Measurements from ENCODE around the gene ACLY. TPM values are rescaled to one million over a fixed set of nuclear protein-coding genes. Genes with fewer than 3 reads are reported as not detected.

ACLY gene
- total and polyA plus RNA-seq, 2 of the 13 experiments (the other 11 are each of a cell fraction or from before 2014, with no cell fraction given) = 111 to 218 TPM

GRCh38 chr17:41919165-41919817, 540 bp upstream of the ACLY start (continued):
- peak; percentile 58; the same call in 1 of the 2 replicates for TF ChIP-seq ZNF232 (CRISPR knock-in tag; IDR thresholded peaks at IDR 0.05; ENCODE audit: borderline replicate concordance)
- TF ChIP-seq PRDM15 (CRISPR knock-in tag; IDR thresholded peaks at IDR 0.05) = no peak
- no peak; the same call in 1 of the 2 replicates for TF ChIP-seq ZNF362 (CRISPR knock-in tag; IDR thresholded peaks at IDR 0.05; ENCODE audit: borderline replicate concordance)
- TF ChIP-seq, protein P1, sequence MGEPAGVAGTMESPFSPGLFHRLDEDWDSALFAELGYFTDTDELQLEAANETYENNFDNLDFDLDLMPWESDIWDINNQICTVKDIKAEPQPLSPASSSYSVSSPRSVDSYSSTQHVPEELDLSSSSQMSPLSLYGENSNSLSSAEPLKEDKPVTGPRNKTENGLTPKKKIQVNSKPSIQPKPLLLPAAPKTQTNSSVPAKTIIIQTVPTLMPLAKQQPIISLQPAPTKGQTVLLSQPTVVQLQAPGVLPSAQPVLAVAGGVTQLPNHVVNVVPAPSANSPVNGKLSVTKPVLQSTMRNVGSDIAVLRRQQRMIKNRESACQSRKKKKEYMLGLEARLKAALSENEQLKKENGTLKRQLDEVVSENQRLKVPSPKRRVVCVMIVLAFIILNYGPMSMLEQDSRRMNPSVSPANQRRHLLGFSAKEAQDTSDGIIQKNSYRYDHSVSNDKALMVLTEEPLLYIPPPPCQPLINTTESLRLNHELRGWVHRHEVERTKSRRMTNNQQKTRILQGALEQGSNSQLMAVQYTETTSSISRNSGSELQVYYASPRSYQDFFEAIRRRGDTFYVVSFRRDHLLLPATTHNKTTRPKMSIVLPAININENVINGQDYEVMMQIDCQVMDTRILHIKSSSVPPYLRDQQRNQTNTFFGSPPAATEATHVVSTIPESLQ (CRISPR knock-in tag; conservative IDR thresholded peaks at IDR 0.05) = no peak; the same call in 1 of the 2 replicates
- no peak for TF ChIP-seq TP53 (CRISPR knock-in tag; conservative IDR thresholded peaks at IDR 0.05)
- no peak for TF ChIP-seq ZFAT (CRISPR knock-in tag; conservative IDR thresholded peaks at IDR 0.05)
- TF ChIP-seq ZNF577 (CRISPR knock-in tag; IDR thresholded peaks at IDR 0.05; ENCODE audit: borderline replicate concordance, low read depth) = no peak
- peak; percentile 61; the same call in 1 of the 2 replicates for TF ChIP-seq ZNF253 (CRISPR knock-in tag; IDR thresholded peaks at IDR 0.05; ENCODE audit: borderline replicate concordance)
- TF ChIP-seq CSRNP2 (CRISPR knock-in tag; conservative IDR thresholded peaks at IDR 0.05; ENCODE audit: low read depth) = no peak
- TF ChIP-seq ARHGAP35 (CRISPR knock-in tag; IDR thresholded peaks at IDR 0.05; ENCODE audit: borderline replicate concordance) = peak; percentile 90; the same call in 1 of the 2 replicates
- peak; percentile 90 for TF ChIP-seq DMAP1 (CRISPR knock-in tag; IDR thresholded peaks at IDR 0.05)
- no peak for TF ChIP-seq TBL1XR1 (IDR thresholded peaks at IDR 0.05; ENCODE audit: borderline replicate concordance, low read length, partially characterized antibody)
- TF ChIP-seq CERS6 (CRISPR knock-in tag; IDR thresholded peaks at IDR 0.05) = no peak
- peak; percentile 87 for TF ChIP-seq SSRP1 (CRISPR knock-in tag; IDR thresholded peaks at IDR 0.05)
- no peak for TF ChIP-seq CCDC6 (CRISPR knock-in tag; IDR thresholded peaks at IDR 0.05)
- TF ChIP-seq SP1 (IDR thresholded peaks at IDR 0.05) = no peak
- TF ChIP-seq SP1 (CRISPR knock-in tag; IDR thresholded peaks at IDR 0.05) = no peak
- 0 out of 2 replicates have a peak, but pooled peaks have one; percentile 80 for TF ChIP-seq ZNF160 (CRISPR knock-in tag; IDR thresholded peaks at IDR 0.05)
- TF ChIP-seq, protein P2, sequence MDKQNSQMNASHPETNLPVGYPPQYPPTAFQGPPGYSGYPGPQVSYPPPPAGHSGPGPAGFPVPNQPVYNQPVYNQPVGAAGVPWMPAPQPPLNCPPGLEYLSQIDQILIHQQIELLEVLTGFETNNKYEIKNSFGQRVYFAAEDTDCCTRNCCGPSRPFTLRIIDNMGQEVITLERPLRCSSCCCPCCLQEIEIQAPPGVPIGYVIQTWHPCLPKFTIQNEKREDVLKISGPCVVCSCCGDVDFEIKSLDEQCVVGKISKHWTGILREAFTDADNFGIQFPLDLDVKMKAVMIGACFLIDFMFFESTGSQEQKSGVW (CRISPR knock-in tag; IDR thresholded peaks at IDR 0.05; ENCODE audit: borderline replicate concordance) = no peak

Measured in HepG2 (cell line).